ENCODE measurements around the gene NAA40.

GRCh38 chr11:63942803-63943202, 4.0 kb downstream of the NAA40 start:
- TF ChIP-seq CTCF (IDR thresholded peaks at IDR 0.05; ENCODE audit: low read depth, low read length, poor library complexity, severe bottlenecking) (no peak), EZH2phosphoT487 (IDR thresholded peaks at IDR 0.05; ENCODE audit: borderline replicate concordance, low read length) (no peak)

Measured in DOHH2 (cell line).